Loucy (cell line): ENCODE measurements around the gene CCDC138.

ENCODE experiments used
- H2AFZ ChIP-seq: fragments of 200-600 bp; sonication (generic); 2 replicates; pipeline ENCODE4 v1.6.0; 2016; ENCODE audit warnings: antibody characterized with exemption, mild to moderate bottlenecking, low read length, moderate library complexity
- H3F3A ChIP-seq: fragments of 200-600 bp; 2 replicates; pipeline ENCODE4 v1.6.0; 2016; ENCODE audit warnings: antibody characterized with exemption, low read depth, mild to moderate bottlenecking
- H3K27me3 ChIP-seq: fragments of 200-600 bp; sonication (generic); 2 replicates; pipeline ENCODE4 v1.6.1; 2014; ENCODE audit warnings: low read length, mild to moderate bottlenecking; ENCODE audit not compliant: insufficient read depth, poor library complexity, severe bottlenecking
- H3K36me3 ChIP-seq: fragments of 200-600 bp; sonication (generic); 2 replicates; pipeline ENCODE4 v1.6.1; 2016; ENCODE audit warnings: low read length; ENCODE audit not compliant: insufficient read depth
- H3K4me1 ChIP-seq: fragments of 200-600 bp; sonication (generic); 2 replicates; pipeline ENCODE4 v1.5.1; 2014; ENCODE audit warnings: low read length, mild to moderate bottlenecking; ENCODE audit not compliant: insufficient read depth, poor library complexity, severe bottlenecking
- H3K4me2 ChIP-seq: fragments of 200-600 bp; sonication (generic); 2 replicates; pipeline ENCODE4 v1.6.0; 2014; ENCODE audit warnings: antibody characterized with exemption, low read length, low read depth, mild to moderate bottlenecking; ENCODE audit not compliant: poor library complexity, severe bottlenecking
- H3K4me3 ChIP-seq: fragments of 200-600 bp; sonication (generic); 2 replicates; pipeline ENCODE4 v1.5.1; 2014; ENCODE audit warnings: low read length, mild to moderate bottlenecking, mixed read lengths; ENCODE audit not compliant: poor library complexity, severe bottlenecking
- H3K79me2 ChIP-seq: fragments of 200-600 bp; sonication (generic); 2 replicates; pipeline ENCODE4 v1.6.1; 2014; ENCODE audit warnings: low read length; ENCODE audit not compliant: insufficient read depth
- H3K9ac ChIP-seq: fragments of 200-600 bp; sonication (generic); 2 replicates; pipeline ENCODE4 v1.6.0; 2014; ENCODE audit warnings: mild to moderate bottlenecking, low read depth, low read length, moderate library complexity; ENCODE audit not compliant: poor library complexity, severe bottlenecking
- H3K9me2 ChIP-seq: fragments of 200-600 bp; sonication (generic); replicated peaks from 2 replicates; pipeline ENCODE4 v1.6.1; 2016; ENCODE audit warnings: low read depth, low read length, mixed read lengths
- H3K9me3 ChIP-seq: fragments of 200-600 bp; sonication (generic); 2 replicates; pipeline ENCODE4 v1.6.1; 2014; ENCODE audit warnings: mild to moderate bottlenecking, antibody characterized with exemption, low read length, low read depth; ENCODE audit not compliant: insufficient read depth
- H4K20me1 ChIP-seq: fragments of 200-600 bp; sonication (generic); 2 replicates; pipeline ENCODE4 v1.6.0; 2014; ENCODE audit warnings: antibody characterized with exemption, low read length, mild to moderate bottlenecking; ENCODE audit not compliant: insufficient read depth, poor library complexity, severe bottlenecking
- EZH2phosphoT487 ChIP-seq: fragments of 200-600 bp; IDR thresholded peaks from 2 replicates; pipeline ENCODE4 v1.6.1; 2018; ENCODE audit warnings: antibody characterized with exemption, mild to moderate bottlenecking, moderate library complexity, borderline replicate concordance
- TF ChIP-seq, protein P1 (sequence below): fragments of 200-600 bp; sonication (generic); conservative IDR thresholded peaks from 2 replicates; pipeline ENCODE4 v1.5.1; 2014; ENCODE audit warnings: mild to moderate bottlenecking, antibody characterized with exemption, low read length

Gene CCDC138

DNA sequence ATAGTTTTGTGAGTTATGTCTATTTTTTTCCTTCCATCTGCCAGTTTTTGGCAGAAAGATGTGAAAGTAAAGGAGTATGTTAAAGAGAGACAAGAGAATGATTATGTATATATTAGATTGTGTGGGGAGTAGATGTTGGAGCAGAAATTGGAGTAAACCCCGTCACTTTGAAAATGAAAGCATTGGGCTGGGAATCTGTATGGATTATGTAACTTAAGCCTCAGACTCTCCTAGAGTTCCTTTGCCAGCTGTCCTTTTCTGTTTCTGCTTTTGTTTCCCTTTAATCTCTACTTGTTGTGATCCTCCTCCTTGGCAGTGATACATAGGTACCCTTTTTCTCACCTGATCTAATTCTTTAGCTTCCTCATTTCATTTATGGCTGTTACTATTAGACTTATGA lies 19.2 kb downstream of the CCDC138 start:
- Histone ChIP-seq H3K4me3 (no peak overlapping the region), H3K4me1 (no peaks in the 10 kb centered on the region), H3K9me2 (no peaks in the 10 kb centered on the region), H3K9me3 (peaks cover 19% of the 10 kb centered on the region; the same call in 1 of the 2 replicates), H3K36me3 (peaks cover 65% of the 10 kb centered on the region; the same call in 1 of the 2 replicates), H3K4me2 (no peak overlapping the region), H3K9ac (no peak overlapping the region), H3K27me3 (no peaks in the 10 kb centered on the region), H4K20me1 (no peaks in the 10 kb centered on the region), H2AFZ (no peak overlapping the region), H3F3A (no peaks in the 10 kb centered on the region), H3K79me2 (peaks cover 29% of the 10 kb centered on the region; the same call in 1 of the 2 replicates)
- TF ChIP-seq, protein P1, sequence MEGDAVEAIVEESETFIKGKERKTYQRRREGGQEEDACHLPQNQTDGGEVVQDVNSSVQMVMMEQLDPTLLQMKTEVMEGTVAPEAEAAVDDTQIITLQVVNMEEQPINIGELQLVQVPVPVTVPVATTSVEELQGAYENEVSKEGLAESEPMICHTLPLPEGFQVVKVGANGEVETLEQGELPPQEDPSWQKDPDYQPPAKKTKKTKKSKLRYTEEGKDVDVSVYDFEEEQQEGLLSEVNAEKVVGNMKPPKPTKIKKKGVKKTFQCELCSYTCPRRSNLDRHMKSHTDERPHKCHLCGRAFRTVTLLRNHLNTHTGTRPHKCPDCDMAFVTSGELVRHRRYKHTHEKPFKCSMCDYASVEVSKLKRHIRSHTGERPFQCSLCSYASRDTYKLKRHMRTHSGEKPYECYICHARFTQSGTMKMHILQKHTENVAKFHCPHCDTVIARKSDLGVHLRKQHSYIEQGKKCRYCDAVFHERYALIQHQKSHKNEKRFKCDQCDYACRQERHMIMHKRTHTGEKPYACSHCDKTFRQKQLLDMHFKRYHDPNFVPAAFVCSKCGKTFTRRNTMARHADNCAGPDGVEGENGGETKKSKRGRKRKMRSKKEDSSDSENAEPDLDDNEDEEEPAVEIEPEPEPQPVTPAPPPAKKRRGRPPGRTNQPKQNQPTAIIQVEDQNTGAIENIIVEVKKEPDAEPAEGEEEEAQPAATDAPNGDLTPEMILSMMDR: no peak
- no peak for TF ChIP-seq EZH2phosphoT487

DNA sequence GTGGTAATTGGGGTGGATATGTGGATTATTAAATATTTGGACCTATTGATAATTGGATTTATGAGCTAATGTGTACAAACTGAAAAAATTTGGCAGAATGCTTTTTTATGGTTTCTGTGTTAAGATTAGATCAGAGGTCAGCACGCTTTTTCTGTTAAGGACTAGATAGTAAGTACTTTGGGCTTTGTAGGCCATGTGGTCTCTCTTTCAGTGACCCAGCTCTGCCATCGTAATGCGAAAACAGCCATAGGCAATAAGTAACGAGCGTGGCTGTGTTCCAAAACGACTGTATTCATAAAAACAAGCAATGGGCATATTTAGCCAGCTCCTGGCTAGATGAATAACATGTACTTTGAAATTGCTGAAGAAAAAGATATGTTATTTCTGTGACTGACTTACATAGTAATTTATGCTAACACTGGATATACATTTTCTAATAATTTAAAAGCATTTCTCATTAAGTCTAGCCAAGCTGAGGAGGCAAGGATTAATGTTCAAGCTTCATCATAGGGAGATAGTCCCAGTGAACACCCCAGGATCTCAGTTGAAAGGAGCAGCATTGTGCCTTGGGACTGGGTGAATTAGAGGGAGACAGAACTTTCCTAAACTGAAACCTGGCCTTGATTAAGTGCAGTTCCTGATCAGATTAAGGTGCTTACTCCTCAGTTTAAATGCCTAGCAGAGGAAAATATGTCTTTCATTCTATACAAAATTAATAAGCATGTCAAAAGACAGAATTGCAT lies 20.0 kb downstream of the CCDC138 start:
- H3K27me3 ChIP-seq: no peaks in the 10 kb centered on the region
- peaks cover 19% of the 10 kb centered on the region; the same call in 1 of the 2 replicates for H3K9me3 ChIP-seq
- no peaks in the 10 kb centered on the region for H3K4me1 ChIP-seq
- no peaks in the 10 kb centered on the region for H3K9me2 ChIP-seq
- no peak overlapping the region for H3K4me3 ChIP-seq
- H3K79me2 ChIP-seq: peaks cover 31% of the 10 kb centered on the region; the same call in 1 of the 2 replicates
- H3F3A ChIP-seq: no peaks in the 10 kb centered on the region
- no peak overlapping the region for H2AFZ ChIP-seq
- H3K9ac ChIP-seq: no peak overlapping the region
- H4K20me1 ChIP-seq: no peaks in the 10 kb centered on the region
- no peak overlapping the region for H3K4me2 ChIP-seq
- H3K36me3 ChIP-seq: peaks cover 68% of the 10 kb centered on the region; the same call in 1 of the 2 replicates
- TF ChIP-seq, protein P1: no peak
- no peak for TF ChIP-seq EZH2phosphoT487

DNA sequence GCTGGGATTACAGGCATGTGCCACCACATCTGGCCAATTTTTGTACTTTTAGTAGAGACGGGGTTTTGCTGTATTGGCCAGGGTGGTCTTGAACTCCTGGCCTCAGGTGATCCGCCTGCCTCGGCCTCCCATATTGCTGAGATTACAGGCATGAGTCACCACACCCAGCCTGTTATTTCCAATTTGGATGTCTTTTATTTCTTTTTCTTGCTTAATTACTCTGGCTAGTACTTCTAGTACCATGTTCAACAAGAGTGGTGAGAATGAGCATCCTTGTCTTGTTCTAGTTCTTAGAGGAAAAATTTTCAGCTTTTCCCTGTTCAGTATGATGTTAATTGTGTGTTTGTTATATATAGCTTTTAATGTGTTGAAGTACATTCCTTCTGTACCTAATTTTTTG lies 23.4 kb downstream of the CCDC138 start:
- H3K9me2 ChIP-seq: no peaks in the 10 kb centered on the region
- no peaks in the 10 kb centered on the region for H3F3A ChIP-seq
- H3K4me3 ChIP-seq: no peak overlapping the region
- H3K27me3 ChIP-seq: no peaks in the 10 kb centered on the region
- no peak overlapping the region for H3K9ac ChIP-seq
- H3K79me2 ChIP-seq: peaks cover 31% of the 10 kb centered on the region; the same call in 1 of the 2 replicates
- no peaks in the 10 kb centered on the region for H3K4me1 ChIP-seq
- TF ChIP-seq, protein P1: no peak
- TF ChIP-seq EZH2phosphoT487: no peak
- no peak overlapping the region for H2AFZ ChIP-seq
- no peaks in the 10 kb centered on the region for H4K20me1 ChIP-seq
- peaks cover 74% of the 10 kb centered on the region for H3K36me3 ChIP-seq
- no peak overlapping the region for H3K4me2 ChIP-seq
- H3K9me3 ChIP-seq: peaks cover 19% of the 10 kb centered on the region; the same call in 1 of the 2 replicates
